ENCODE results near the gene ATF1.

ATF1 gene

DNA sequence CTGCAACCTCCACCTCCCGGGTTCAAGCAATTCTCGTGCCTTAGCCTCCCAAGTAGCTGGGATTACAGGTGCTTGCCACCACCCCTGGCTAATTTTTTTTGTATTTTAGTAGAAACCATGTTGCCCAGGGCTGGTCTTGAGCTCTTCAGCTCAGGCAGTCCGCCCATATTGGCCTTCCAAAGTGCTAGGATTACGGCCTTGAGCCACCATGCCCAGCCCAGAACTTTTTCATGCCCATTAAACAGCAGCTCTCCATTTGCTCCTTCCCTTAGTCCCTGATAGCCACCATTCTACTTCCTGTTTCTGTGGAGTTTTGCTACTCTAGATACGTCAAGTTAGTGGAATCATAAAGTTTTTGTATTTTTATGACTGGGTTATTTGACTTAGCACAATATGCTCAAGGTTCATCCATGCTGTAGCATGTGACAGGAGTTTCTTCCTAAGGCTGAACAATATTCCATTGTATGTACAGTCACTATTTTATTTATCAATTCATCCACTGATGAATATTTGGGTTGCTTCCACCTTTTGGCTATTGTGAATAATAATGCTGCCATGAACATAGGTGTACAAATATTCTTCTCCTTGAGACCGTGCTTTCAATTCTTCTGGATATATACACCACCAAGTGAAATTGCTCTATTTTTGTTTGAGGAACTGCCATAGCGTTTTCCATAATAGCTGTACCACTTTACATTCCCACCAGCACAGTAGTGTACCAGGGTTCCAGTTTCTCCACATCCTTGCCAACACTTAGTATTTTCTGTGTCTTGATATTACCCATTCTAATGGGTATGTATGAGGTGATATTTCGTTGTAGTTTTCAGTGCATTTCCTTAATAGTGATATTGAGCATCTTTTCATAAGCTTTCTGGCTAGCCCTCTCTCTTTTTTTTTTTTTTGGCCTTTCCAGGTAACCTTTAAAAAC lies 15.0 kb downstream of the ATF1 start:
- H3K79me2 ChIP-seq (ENCODE audit: control insufficient read depth, insufficient read depth, low read length, poor library complexity): peaks cover 6% of the 10 kb centered on the region
- H3K9me3 ChIP-seq (ENCODE audit: insufficient read depth, low read depth, low read length): no peaks in the 10 kb centered on the region
- no peak overlapping the region for H4K91ac ChIP-seq (ENCODE audit: low read depth, low read length)
- no peak overlapping the region for H2AFZ ChIP-seq (ENCODE audit: insufficient read depth, low read length, poor library complexity)
- H3K27me3 ChIP-seq (ENCODE audit: insufficient read depth, low read length): no peaks in the 10 kb centered on the region
- H3K14ac ChIP-seq (ENCODE audit: low read length): no peak overlapping the region
- no peak overlapping the region for H2BK12ac ChIP-seq (ENCODE audit: low read length)
- peak overlapping the region; percentile 84 for H3K4ac ChIP-seq (ENCODE audit: low read depth, low read length)
- H2BK5ac ChIP-seq (ENCODE audit: low read depth, low read length, poor library complexity): no peak overlapping the region
- H3K9ac ChIP-seq (ENCODE audit: low read length): no peak overlapping the region
- WGBS (ENCODE audit: extremely low coverage, insufficient coverage, insufficient read length): no CpG with 5 or more reads among the region's 8 CpGs
- DNase-seq: no peak
- no peak overlapping the region for H3K27ac ChIP-seq (ENCODE audit: low read depth, low read length)
- no peak overlapping the region for H2AK5ac ChIP-seq (ENCODE audit: low read length)
- no peak overlapping the region for H3K18ac ChIP-seq (ENCODE audit: low read length)
- no peak overlapping the region for H3K4me3 ChIP-seq (ENCODE audit: low read depth, low read length)
- H3K23ac ChIP-seq (ENCODE audit: low read length): no peak overlapping the region
- H2BK120ac ChIP-seq (ENCODE audit: insufficient read depth, low read length, poor library complexity): no peak overlapping the region
- no peak overlapping the region for H4K8ac ChIP-seq (ENCODE audit: low read depth, low read length)
- no peaks in the 10 kb centered on the region for H3K4me1 ChIP-seq (ENCODE audit: control insufficient read depth in 1 of 2, insufficient read depth in 2 of 2, low read length in 2 of 2)
- H4K12ac ChIP-seq (ENCODE audit: low read depth, low read length): no peak overlapping the region
- peaks cover 3 to 15% of the 10 kb centered on the region in 2 experiments for H3K36me3 ChIP-seq (ENCODE audit: control insufficient read depth in 1 of 2, insufficient read depth in 2 of 2, low read length in 2 of 2)
- H3K79me1 ChIP-seq (ENCODE audit: low read length): no peaks in the 10 kb centered on the region
- no peak overlapping the region for H3K4me2 ChIP-seq (ENCODE audit: low read length)

DNA sequence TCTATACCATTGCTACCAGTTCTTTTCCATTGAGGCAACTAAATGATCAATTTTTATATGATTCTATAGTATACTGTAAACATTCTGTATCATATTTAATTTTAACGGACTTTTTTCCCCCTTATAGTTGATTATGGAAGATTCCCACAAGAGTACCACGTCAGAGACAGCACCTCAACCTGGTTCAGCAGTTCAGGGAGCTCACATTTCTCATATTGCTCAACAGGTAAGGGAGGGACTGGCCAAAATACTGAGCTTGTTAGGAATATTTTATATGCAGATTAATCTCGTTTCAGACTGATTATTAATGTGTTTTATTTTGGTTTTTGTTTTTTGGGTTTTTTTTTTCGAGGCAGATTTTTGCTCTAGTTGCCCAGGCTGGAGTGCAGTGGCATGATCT lies 16.1 kb downstream of the ATF1 start:
- no peak overlapping the region for H3K9ac ChIP-seq (ENCODE audit: low read length)
- H3K9me3 ChIP-seq (ENCODE audit: insufficient read depth, low read depth, low read length): no peaks in the 10 kb centered on the region
- no peak overlapping the region for H3K23ac ChIP-seq (ENCODE audit: low read length)
- H2AK5ac ChIP-seq (ENCODE audit: low read length): no peak overlapping the region
- H3K18ac ChIP-seq (ENCODE audit: low read length): no peak overlapping the region
- H3K14ac ChIP-seq (ENCODE audit: low read length): no peak overlapping the region
- H3K79me1 ChIP-seq (ENCODE audit: low read length): no peaks in the 10 kb centered on the region
- no peak overlapping the region for H2BK120ac ChIP-seq (ENCODE audit: insufficient read depth, low read length, poor library complexity)
- H3K4ac ChIP-seq (ENCODE audit: low read depth, low read length): no peak overlapping the region
- peaks cover 3 to 15% of the 10 kb centered on the region in 2 experiments for H3K36me3 ChIP-seq (ENCODE audit: control insufficient read depth in 1 of 2, insufficient read depth in 2 of 2, low read length in 2 of 2)
- H2AFZ ChIP-seq (ENCODE audit: insufficient read depth, low read length, poor library complexity): no peak overlapping the region
- no peak overlapping the region for H3K4me3 ChIP-seq (ENCODE audit: low read depth, low read length)
- no peaks in the 10 kb centered on the region for H3K27me3 ChIP-seq (ENCODE audit: insufficient read depth, low read length)
- H2BK5ac ChIP-seq (ENCODE audit: low read depth, low read length, poor library complexity): no peak overlapping the region
- no peak overlapping the region for H4K91ac ChIP-seq (ENCODE audit: low read depth, low read length)
- H3K79me2 ChIP-seq (ENCODE audit: control insufficient read depth, insufficient read depth, low read length, poor library complexity): peaks cover 6% of the 10 kb centered on the region
- no peak overlapping the region for H4K8ac ChIP-seq (ENCODE audit: low read depth, low read length)
- H3K4me1 ChIP-seq (ENCODE audit: control insufficient read depth in 1 of 2, insufficient read depth in 2 of 2, low read length in 2 of 2): peaks cover 0 to 3% of the 10 kb centered on the region in 2 experiments
- DNase-seq: no peak
- no peak overlapping the region for H2BK12ac ChIP-seq (ENCODE audit: low read length)
- no peak overlapping the region for H3K4me2 ChIP-seq (ENCODE audit: low read length)
- H3K27ac ChIP-seq (ENCODE audit: low read depth, low read length): no peak overlapping the region
- WGBS (ENCODE audit: extremely low coverage, insufficient coverage, insufficient read length): 100% methylated on average over 1 of the region's 4 CpGs
- no peak overlapping the region for H4K12ac ChIP-seq (ENCODE audit: low read depth, low read length)

DNA sequence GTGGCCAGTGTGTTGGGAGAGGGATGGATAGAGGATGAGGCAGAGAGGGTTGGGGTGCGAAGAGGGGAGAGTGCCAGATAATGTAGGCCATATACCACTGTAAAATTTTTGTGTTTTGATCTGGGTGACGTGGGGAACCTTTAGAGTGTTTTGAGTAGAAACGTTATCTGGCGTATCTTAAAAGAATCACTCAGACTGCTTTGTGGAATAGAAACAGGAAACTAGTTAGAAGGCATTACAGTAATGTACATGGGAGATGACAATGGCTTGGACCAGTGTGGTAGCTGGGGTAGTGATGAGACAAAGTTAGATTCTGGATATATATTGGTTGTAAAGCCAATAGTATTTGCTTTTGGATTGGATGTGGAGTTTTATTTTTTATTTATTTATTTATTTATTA lies 20.6 kb downstream of the ATF1 start:
- H3K23ac ChIP-seq (ENCODE audit: low read length): no peak overlapping the region
- H3K4me3 ChIP-seq (ENCODE audit: low read depth, low read length): no peak overlapping the region
- H2BK5ac ChIP-seq (ENCODE audit: low read depth, low read length, poor library complexity): no peak overlapping the region
- H2AK5ac ChIP-seq (ENCODE audit: low read length): no peak overlapping the region
- WGBS (ENCODE audit: extremely low coverage, insufficient coverage, insufficient read length): no CpG with 5 or more reads among the region's 4 CpGs
- peaks cover 17 to 19% of the 10 kb centered on the region in 2 experiments for H3K4me1 ChIP-seq (ENCODE audit: control insufficient read depth in 1 of 2, insufficient read depth in 2 of 2, low read length in 2 of 2)
- H3K4ac ChIP-seq (ENCODE audit: low read depth, low read length): peak overlapping the region; percentile 15
- no peak overlapping the region for H4K8ac ChIP-seq (ENCODE audit: low read depth, low read length)
- peaks cover 6 to 11% of the 10 kb centered on the region in 2 experiments for H3K36me3 ChIP-seq (ENCODE audit: control insufficient read depth in 1 of 2, insufficient read depth in 2 of 2, low read length in 2 of 2)
- peaks cover 10% of the 10 kb centered on the region for H3K79me2 ChIP-seq (ENCODE audit: control insufficient read depth, insufficient read depth, low read length, poor library complexity)
- no peak overlapping the region for H3K14ac ChIP-seq (ENCODE audit: low read length)
- no peak overlapping the region for H4K91ac ChIP-seq (ENCODE audit: low read depth, low read length)
- H3K9me3 ChIP-seq (ENCODE audit: insufficient read depth, low read depth, low read length): no peaks in the 10 kb centered on the region
- H3K27ac ChIP-seq (ENCODE audit: low read depth, low read length): no peak overlapping the region
- no peak overlapping the region for H3K9ac ChIP-seq (ENCODE audit: low read length)
- no peak overlapping the region for H2AFZ ChIP-seq (ENCODE audit: insufficient read depth, low read length, poor library complexity)
- no peak overlapping the region for H3K4me2 ChIP-seq (ENCODE audit: low read length)
- H2BK12ac ChIP-seq (ENCODE audit: low read length): no peak overlapping the region
- peaks cover 19% of the 10 kb centered on the region for H3K79me1 ChIP-seq (ENCODE audit: low read length)
- H3K27me3 ChIP-seq (ENCODE audit: insufficient read depth, low read length): no peaks in the 10 kb centered on the region
- no peak overlapping the region for H3K18ac ChIP-seq (ENCODE audit: low read length)
- H4K12ac ChIP-seq (ENCODE audit: low read depth, low read length): no peak overlapping the region
- no peak overlapping the region for H2BK120ac ChIP-seq (ENCODE audit: insufficient read depth, low read length, poor library complexity)
- DNase-seq: no peak

DNA sequence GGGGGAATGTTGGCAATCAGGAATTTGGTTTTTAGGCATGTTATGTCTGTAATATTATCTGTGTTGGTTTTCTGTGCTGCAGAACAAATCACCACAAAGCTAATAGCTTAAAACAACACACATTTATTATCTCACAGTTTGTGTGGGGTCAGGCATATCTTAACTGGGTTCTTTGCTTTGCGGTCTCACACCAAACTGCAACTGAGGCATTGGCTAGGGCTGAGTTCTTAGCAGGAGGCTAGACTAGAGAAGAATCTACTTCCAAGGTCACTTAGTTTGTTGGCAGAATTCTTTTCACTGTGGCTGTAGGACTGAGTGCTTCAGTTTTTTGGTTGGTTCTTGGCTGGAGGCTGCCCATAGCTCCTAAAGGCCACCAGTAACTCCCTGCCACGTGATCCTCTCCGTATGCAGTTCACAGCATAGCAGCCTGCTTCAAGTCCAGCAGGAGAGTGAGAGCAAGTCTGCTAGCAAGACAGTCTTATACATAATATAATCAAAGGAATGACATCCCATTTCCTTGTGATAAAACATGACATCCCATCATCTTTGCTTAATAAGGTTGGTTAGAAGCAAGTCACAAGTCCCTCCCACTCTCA lies 21.6 kb downstream of the ATF1 start:
- Histone ChIP-seq H3K36me3 (ENCODE audit: control insufficient read depth in 1 of 2, insufficient read depth in 2 of 2, low read length in 2 of 2) (peaks cover 6 to 11% of the 10 kb centered on the region in 2 experiments), H3K27me3 (ENCODE audit: insufficient read depth, low read length) (no peaks in the 10 kb centered on the region), H3K18ac (ENCODE audit: low read length) (peak overlapping the region; percentile 49), H2BK12ac (ENCODE audit: low read length) (peak overlapping the region; percentile 95), H2BK120ac (ENCODE audit: insufficient read depth, low read length, poor library complexity) (peak overlapping the region; percentile 64), H3K4ac (ENCODE audit: low read depth, low read length) (peak overlapping the region; percentile 61), H3K4me3 (ENCODE audit: low read depth, low read length) (no peak overlapping the region), H3K14ac (ENCODE audit: low read length) (peak overlapping the region; percentile 53), H3K9ac (ENCODE audit: low read length) (no peak overlapping the region), H4K91ac (ENCODE audit: low read depth, low read length) (peak overlapping the region; percentile 74), H3K4me2 (ENCODE audit: low read length) (no peak overlapping the region), H4K12ac (ENCODE audit: low read depth, low read length) (peak overlapping the region; percentile 7), H3K27ac (ENCODE audit: low read depth, low read length) (peak overlapping the region; percentile 99), H4K8ac (ENCODE audit: low read depth, low read length) (peak overlapping the region; percentile 48), H2AK5ac (ENCODE audit: low read length) (peak overlapping the region; percentile 44), H3K79me1 (ENCODE audit: low read length) (peaks cover 19% of the 10 kb centered on the region), H3K4me1 (ENCODE audit: control insufficient read depth in 1 of 2, insufficient read depth in 2 of 2, low read length in 2 of 2) (peaks cover 17 to 19% of the 10 kb centered on the region in 2 experiments), H2BK5ac (ENCODE audit: low read depth, low read length, poor library complexity) (peak overlapping the region; percentile 87), H2AFZ (ENCODE audit: insufficient read depth, low read length, poor library complexity) (no peak overlapping the region), H3K9me3 (ENCODE audit: insufficient read depth, low read depth, low read length) (no peaks in the 10 kb centered on the region), H3K79me2 (ENCODE audit: control insufficient read depth, insufficient read depth, low read length, poor library complexity) (peaks cover 10% of the 10 kb centered on the region), H3K23ac (ENCODE audit: low read length) (no peak overlapping the region)
- no CpG with 5 or more reads among the region's 3 CpGs for WGBS (ENCODE audit: extremely low coverage, insufficient coverage, insufficient read length)
- peak; percentile 45 to 61 for DNase-seq

All from trophoblast cell (in vitro differentiated cells and primary cell).